HG03342 (cell line): Measurements from ENCODE around the gene ERGIC2.
A peak's percentile ranks its signal among the peaks of the same experiment; 100 is the strongest.
"Not testable (repeated sequence)": the region's sequence is repeated elsewhere in the genome, so short reads cannot be mapped to it uniquely, and the experiment has no call there.

Source experiments
- ATAC-seq: cut with Tn5 transposase; IDR thresholded peaks from one replicate; pipeline ENCODE4 v1.9.1; 2021; ENCODE audit warnings: mild to moderate bottlenecking, moderate library complexity; ENCODE audit not compliant: unreplicated experiment

ERGIC2 gene, protein sequence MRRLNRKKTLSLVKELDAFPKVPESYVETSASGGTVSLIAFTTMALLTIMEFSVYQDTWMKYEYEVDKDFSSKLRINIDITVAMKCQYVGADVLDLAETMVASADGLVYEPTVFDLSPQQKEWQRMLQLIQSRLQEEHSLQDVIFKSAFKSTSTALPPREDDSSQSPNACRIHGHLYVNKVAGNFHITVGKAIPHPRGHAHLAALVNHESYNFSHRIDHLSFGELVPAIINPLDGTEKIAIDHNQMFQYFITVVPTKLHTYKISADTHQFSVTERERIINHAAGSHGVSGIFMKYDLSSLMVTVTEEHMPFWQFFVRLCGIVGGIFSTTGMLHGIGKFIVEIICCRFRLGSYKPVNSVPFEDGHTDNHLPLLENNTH

GRCh38 chr12:29380536-29381523 is at the start of gene ERGIC2:
Gene ERGIC2, minus strand, starts transcription at chr12:29381172. Its CDS starts 9,539 bp downstream, at chr12:29371633.
- ATAC-seq = peak; percentile 96

- ATAC-seq = no peak
These were observed 49.7 kb upstream of the ERGIC2 start for GRCh38 chr12:29430716-29431044.

- ATAC-seq = no peak
These were observed 49.2 kb upstream of the ERGIC2 start for GRCh38 chr12:29429999-29430715.

DNA sequence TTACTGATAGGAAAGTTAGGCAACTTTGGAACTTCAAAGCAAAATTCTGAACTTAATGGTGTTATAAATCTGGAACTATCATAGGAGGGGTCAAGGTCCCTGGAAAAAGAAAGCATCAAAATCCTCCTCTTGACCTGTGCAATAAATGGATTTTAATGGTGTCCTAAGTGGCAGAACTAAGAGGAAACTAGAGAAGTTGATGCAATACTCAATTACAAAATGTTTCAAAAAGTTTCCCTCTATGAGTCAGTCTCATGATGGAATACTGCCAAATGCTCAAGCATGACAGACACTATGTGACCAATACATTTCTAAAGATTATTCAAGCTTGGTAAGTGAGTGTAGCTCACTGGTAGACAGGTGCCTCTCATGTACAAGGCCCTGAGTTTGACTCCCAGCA is 47.7 kb upstream of the ERGIC2 start:
- ATAC-seq = peak; percentile 50

DNA sequence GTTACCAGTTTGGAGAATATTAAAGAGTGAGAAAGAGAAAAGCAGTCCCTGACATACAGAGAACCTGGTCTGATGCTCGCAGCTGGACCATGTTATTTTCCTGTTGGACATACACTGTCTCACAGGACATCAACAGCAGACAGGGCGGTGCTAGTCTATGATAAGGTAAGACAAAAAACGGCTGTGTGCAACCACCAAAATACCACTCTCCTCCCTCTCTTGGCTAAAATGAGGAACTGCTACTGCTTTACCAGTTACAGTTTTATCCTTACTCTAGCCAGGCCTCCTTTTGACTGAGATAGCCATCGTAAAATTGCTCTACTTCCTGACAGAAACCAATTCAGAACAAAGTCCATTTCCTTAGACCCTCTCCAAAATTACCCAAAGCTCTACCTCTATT is 47.0 kb upstream of the ERGIC2 start:
- ATAC-seq = peak; percentile 98

- no peak for ATAC-seq
These were observed 45.5 kb upstream of the ERGIC2 start for GRCh38 chr12:29426498-29426897.

DNA sequence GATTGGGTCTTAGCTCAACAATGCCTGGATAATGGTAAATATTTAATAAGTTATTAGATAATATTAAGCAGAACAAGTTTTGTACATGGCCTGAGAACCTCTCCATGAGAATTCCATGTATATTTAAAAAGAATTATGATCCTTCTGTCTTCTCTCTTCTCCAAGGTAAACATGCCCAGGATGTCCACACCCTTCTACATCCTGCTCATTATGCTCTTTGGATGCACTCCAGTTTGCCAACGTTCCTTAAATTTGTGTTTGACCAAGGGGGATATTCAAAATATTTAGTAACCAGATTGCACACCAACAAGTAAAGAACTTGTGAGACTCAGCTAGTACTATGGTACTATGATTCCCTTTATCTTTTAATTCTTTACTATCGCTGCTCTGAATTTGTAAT is 44.8 kb upstream of the ERGIC2 start:
- ATAC-seq = no peak

- ATAC-seq = no peak
These were observed 35.8 kb upstream of the ERGIC2 start for GRCh38 chr12:29416748-29417147.

DNA sequence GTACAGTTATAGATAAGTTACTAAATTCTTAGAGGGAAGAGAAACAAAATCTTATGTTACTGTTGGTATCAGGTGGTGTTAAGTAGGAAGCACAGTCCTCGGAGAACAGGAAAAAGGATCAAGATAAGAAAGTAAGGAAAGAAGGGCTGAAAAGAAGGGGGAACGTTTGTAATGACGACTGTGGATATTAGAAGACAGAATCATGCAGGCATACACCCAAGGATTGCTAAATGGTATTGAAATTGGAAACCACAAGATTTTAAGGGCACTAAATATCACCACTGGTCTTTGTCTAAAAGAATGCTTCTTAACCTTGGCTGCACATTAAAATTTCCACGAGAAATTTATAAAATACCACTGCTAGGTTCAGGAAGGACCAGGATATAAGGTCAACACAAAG is 34.1 kb upstream of the ERGIC2 start:
- ATAC-seq = no peak

DNA sequence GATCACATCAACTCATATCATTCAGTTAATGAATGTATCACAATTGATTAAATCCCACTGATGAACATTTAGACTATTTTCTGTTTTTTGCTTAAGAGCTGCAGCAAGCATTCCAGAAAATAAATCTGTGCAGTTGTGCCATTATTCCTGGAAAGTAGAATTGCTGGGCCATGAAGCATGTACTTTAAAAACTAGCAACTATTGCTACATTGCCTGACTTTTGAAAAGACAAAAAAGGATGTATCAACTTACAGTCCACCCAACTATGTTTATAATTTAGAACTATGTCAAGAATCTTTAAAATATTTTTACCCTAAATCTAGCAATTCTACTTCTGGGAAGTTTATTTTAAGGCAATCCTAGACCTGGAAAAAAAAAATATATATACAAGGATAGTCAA is 33.4 kb upstream of the ERGIC2 start:
- ATAC-seq = no peak

- ATAC-seq = no peak
These were observed 24.6 kb upstream of the ERGIC2 start for GRCh38 chr12:29405561-29405960.

GRCh38 chr12:29403991-29404390 is 23.0 kb upstream of the ERGIC2 start:
- ATAC-seq = no peak

GRCh38 chr12:29402437-29402836 is 21.5 kb upstream of the ERGIC2 start:
- no peak for ATAC-seq

- ATAC-seq = peak; percentile 87
These were observed 17.5 kb upstream of the ERGIC2 start for GRCh38 chr12:29398495-29398894.

DNA sequence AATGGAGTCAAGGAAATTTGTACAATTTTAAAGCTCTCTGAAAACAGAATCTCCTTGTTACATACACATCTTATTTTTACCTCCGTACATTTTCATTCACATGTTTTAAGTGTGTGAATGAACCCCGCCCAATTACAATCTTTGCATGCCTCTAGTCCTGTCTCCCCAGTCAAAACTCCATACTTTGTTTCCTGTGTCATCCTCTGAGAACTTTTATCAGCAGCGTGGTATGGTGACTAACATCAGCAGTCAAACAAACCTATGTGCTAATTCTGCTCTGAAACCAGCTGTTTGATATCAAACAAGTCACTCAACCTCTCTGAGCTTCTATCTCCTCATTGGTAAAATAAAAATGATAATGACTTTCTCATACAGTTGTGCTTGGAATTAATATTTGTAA is 15.8 kb upstream of the ERGIC2 start:
- ATAC-seq = no peak

DNA sequence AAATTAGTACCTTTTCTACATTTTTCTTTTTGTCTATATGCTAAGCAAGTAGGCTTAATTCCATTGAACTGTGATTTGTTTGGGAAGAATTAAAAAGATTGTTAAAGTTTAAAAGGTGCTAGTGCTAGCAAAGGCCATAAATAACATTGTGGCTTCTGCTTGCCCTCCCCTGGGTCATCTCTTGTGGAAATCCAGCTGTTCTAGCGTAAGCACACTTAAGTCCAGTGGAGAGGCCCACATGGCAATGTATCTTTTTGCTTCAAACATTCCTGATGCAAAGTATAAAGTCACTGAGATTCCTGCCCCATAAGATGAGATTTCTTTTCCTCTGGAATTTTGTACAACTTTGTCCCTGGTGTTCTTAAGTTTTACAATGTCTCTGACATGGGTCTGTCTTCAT is 14.4 kb upstream of the ERGIC2 start:
- no peak for ATAC-seq

DNA sequence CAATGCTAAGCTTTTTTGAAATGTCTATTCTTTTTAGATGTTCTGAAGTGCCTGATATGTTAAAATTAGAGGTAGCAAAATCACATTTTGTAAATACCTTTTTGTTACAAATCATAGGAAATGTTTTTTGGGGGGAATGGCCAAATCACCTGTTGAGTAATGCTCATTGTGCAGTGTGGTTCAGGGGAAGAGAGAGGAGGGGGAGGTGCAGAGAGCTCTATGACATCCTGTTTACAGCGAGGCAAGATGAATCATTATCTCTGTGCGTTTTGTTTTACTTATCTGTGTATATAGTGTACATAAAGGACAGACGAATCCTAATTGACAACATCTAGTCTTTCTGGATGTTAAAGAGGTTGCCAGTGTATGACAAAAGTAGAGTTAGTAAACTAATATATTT is 9.4 kb upstream of the ERGIC2 start:
- ATAC-seq = not testable (repeated sequence)

- no peak for ATAC-seq
These were observed 8.4 kb upstream of the ERGIC2 start for GRCh38 chr12:29389295-29389919.

- not testable (repeated sequence) for ATAC-seq
These were observed 5.2 kb upstream of the ERGIC2 start for GRCh38 chr12:29386084-29386680.

- ATAC-seq = not testable (repeated sequence)
These were observed 4.2 kb upstream of the ERGIC2 start for GRCh38 chr12:29385194-29385593.
